OCI-LY3 (cell line): ENCODE measurements around the gene METTL16.

ENCODE experiments used
- H2AFZ ChIP-seq: fragments of 200-600, 300-600 bp; shearing (Covaris generic); 2 replicates; pipeline ENCODE4 v1.6.0; 2014; ENCODE audit warnings: antibody characterized with exemption, low read depth, low read length
- H3K27ac ChIP-seq: fragments of 200-600, 300-600 bp; sonication (generic); 2 replicates; pipeline ENCODE4 v1.5.1; 2014; ENCODE audit warnings: mild to moderate bottlenecking, low read length, moderate library complexity, mixed read lengths
- H3K27me3 ChIP-seq: fragments of 200-600, 300-600 bp; sonication (generic); 2 replicates; pipeline ENCODE4 v1.6.1; 2014; ENCODE audit warnings: low read depth, low read length, mixed read lengths
- H3K36me3 ChIP-seq: fragments of 200-600, 300-600 bp; sonication (generic); replicated peaks from 2 replicates; pipeline ENCODE3; 2014; ENCODE audit warnings: low read depth, low read length, mixed read lengths
- H3K4me1 ChIP-seq: fragments of 300-600, 200-600 bp; sonication (generic); 2 replicates; pipeline ENCODE4 v1.6.1; 2014; ENCODE audit warnings: low read length, mixed read lengths
- H3K4me2 ChIP-seq: fragments of 200-600, 300-600 bp; sonication (generic); 2 replicates; pipeline ENCODE4 v1.6.1; 2014; ENCODE audit warnings: low read length, mixed read lengths
- H3K4me3 ChIP-seq: fragments of 300-600, 200-600 bp; sonication (generic); 2 replicates; pipeline ENCODE4 v1.5.1; 2014; ENCODE audit warnings: antibody characterized with exemption, mild to moderate bottlenecking, low read length, moderate library complexity
- H3K79me2 ChIP-seq: fragments of 300-600, 200-600 bp; shearing (Covaris generic); 2 replicates; pipeline ENCODE4 v1.6.1; 2014; ENCODE audit warnings: mild to moderate bottlenecking, low read length, mixed read lengths
- H3K9ac ChIP-seq: fragments of 300-600, 200-600 bp; shearing (Covaris generic); 2 replicates; pipeline ENCODE4 v1.6.0; 2014; ENCODE audit warnings: mild to moderate bottlenecking, low read length, moderate library complexity
- H3K9me3 ChIP-seq: fragments of 200-600, 300-600 bp; shearing (Covaris generic); 2 replicates; pipeline ENCODE4 v1.6.1; 2014; ENCODE audit warnings: low read length, mixed read lengths; ENCODE audit not compliant: insufficient read depth
- H4K20me1 ChIP-seq: fragments of 200-600, 300-600 bp; sonication (generic); 2 replicates; pipeline ENCODE4 v1.6.1; 2016; ENCODE audit warnings: low read length, mixed read lengths; ENCODE audit not compliant: insufficient read depth
- EZH2phosphoT487 ChIP-seq: fragments of 200-600 bp; shearing (Covaris generic); IDR thresholded peaks from 2 replicates; pipeline ENCODE4 v1.6.1; 2018; ENCODE audit warnings: antibody characterized with exemption, mixed run types, low read depth
- TF ChIP-seq, protein P1 (sequence below): fragments of 200-600, 300-600 bp; sonication (generic); IDR thresholded peaks from 2 replicates; pipeline ENCODE4 v1.5.1; 2014; ENCODE audit warnings: antibody characterized with exemption, low read length, low read depth

METTL16 gene

DNA sequence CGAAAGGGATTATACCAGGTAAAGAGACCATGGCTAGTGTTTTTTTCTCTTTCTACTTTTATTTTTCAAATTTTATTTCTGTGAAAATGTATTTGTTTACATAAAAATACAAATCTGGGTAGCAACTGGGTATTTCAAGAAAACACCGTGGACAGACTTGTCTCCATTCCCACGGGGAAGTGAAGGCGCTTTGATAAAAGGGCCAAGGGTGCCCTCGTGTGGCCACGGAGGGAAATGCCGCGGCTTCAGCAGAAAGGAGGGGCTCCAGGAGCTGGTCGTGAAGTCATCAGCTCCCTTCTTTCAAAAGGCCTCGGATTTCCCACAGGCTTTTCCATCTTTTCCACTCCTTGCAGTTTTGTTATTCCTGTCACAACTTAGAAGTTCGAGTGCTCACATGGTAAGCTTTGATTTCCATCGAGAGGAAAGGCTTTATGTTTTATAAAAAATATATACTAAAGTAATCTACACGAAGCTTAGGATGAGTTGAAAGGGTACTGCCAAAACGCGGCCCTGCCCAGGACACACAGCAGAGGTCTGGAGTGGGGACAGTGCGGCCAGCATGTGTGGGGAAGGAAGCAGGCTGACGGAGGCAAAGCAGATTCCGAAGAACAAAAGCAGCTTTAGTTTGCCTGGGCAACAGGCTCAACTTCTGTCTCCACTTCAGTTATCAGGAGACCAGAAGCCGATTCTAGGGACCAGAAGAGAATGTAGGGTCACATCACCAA lies 95.5 kb downstream of the METTL16 start:
- Histone ChIP-seq H3K9ac (no peak overlapping the region), H3K27ac (no peak overlapping the region), H3K4me3 (no peak overlapping the region), H4K20me1 (no peaks in the 10 kb centered on the region), H3K36me3 (peaks cover 19% of the 10 kb centered on the region), H3K9me3 (no peaks in the 10 kb centered on the region), H3K4me2 (no peak overlapping the region), H3K79me2 (no peaks in the 10 kb centered on the region), H3K4me1 (no peaks in the 10 kb centered on the region), H3K27me3 (no peaks in the 10 kb centered on the region), H2AFZ (no peak overlapping the region)
- TF ChIP-seq, protein P1, sequence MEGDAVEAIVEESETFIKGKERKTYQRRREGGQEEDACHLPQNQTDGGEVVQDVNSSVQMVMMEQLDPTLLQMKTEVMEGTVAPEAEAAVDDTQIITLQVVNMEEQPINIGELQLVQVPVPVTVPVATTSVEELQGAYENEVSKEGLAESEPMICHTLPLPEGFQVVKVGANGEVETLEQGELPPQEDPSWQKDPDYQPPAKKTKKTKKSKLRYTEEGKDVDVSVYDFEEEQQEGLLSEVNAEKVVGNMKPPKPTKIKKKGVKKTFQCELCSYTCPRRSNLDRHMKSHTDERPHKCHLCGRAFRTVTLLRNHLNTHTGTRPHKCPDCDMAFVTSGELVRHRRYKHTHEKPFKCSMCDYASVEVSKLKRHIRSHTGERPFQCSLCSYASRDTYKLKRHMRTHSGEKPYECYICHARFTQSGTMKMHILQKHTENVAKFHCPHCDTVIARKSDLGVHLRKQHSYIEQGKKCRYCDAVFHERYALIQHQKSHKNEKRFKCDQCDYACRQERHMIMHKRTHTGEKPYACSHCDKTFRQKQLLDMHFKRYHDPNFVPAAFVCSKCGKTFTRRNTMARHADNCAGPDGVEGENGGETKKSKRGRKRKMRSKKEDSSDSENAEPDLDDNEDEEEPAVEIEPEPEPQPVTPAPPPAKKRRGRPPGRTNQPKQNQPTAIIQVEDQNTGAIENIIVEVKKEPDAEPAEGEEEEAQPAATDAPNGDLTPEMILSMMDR: peak; percentile 76
- no peak for TF ChIP-seq EZH2phosphoT487

DNA sequence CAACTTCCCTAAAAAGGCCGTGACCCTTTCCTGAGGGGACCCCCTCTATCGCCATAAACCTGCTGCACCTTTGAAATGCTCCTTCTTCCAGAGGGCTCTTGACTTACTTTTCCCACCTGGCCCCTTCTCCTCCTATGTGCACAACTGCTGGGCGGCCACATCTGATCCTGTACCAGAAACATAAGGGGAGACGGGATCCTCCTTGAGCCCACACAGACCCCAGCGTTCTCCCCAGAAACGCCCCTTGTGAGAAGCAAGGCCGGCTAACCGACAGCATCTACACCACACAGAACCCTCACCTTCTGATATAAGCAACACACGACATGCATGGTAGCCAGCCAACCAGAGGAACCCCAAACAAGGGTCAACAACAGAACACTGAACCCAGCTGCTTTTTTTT lies 96.6 kb downstream of the METTL16 start:
- H3K4me1 ChIP-seq: no peaks in the 10 kb centered on the region
- H3K27ac ChIP-seq: no peak overlapping the region
- no peaks in the 10 kb centered on the region for H3K27me3 ChIP-seq
- H3K79me2 ChIP-seq: no peaks in the 10 kb centered on the region
- H3K4me3 ChIP-seq: no peak overlapping the region
- TF ChIP-seq, protein P1: no peak
- TF ChIP-seq EZH2phosphoT487: no peak
- H2AFZ ChIP-seq: no peak overlapping the region
- no peaks in the 10 kb centered on the region for H3K9me3 ChIP-seq
- no peak overlapping the region for H3K4me2 ChIP-seq
- peaks cover 21% of the 10 kb centered on the region for H3K36me3 ChIP-seq
- H4K20me1 ChIP-seq: no peaks in the 10 kb centered on the region
- no peak overlapping the region for H3K9ac ChIP-seq

DNA sequence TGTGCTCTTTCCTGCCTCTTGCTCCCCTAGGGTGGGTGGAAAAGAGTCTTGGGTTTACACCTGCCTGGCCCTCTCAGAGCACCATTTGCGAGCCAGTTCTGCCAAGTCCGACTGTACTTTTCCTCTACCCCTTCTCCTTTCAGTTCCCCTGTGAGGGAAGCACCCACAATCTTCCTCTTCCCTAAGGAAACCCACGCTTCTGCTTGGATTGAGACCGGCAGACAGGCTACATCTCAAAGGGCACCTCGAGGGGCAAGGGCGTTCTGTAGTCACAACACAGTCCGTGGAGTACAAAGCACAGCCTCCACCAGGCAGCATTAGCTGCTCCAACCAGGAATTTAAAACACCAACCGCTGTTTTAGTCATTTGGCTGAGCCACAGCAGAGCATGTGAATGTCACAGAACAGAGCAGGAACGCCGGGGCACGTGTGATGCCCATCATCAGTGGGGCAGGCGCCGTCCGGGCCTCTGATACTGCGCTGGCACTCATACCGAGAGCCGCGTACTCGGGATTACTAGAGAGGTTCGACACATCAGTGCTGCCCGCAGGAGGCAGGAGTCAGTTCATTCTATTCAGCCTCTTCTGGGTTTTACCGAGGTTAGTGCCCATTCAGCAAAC lies 97.1 kb downstream of the METTL16 start:
- H4K20me1 ChIP-seq: no peaks in the 10 kb centered on the region
- H3K9me3 ChIP-seq: no peaks in the 10 kb centered on the region
- H3K79me2 ChIP-seq: no peaks in the 10 kb centered on the region
- H3K36me3 ChIP-seq: peaks cover 16% of the 10 kb centered on the region
- H3K4me2 ChIP-seq: no peak overlapping the region
- H2AFZ ChIP-seq: no peak overlapping the region
- no peak for TF ChIP-seq EZH2phosphoT487
- TF ChIP-seq, protein P1: no peak
- no peak overlapping the region for H3K27ac ChIP-seq
- H3K9ac ChIP-seq: no peak overlapping the region
- H3K27me3 ChIP-seq: no peaks in the 10 kb centered on the region
- H3K4me1 ChIP-seq: no peaks in the 10 kb centered on the region
- H3K4me3 ChIP-seq: no peak overlapping the region

DNA sequence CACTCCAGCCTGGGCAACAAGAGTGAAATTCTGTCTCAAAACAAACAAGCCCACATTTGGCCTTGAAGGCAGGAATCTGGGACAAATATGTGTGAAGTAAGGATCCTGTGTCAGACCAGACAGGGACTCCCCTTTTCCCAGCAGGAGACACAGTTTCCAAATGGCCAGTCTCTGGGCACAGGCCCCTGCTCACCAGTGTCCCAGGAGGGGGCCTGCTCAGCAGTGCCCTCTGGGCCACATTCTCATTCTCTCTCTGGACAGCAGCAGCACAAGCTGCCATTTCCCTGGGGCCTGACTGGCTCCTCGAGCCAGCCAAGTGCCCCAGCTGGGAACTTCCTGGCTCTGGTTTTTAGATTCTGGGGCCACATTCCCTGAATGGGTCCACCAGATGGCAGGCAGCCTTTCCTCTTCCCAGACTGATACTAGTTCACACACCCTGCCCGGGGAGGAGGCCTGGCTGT lies 99.1 kb downstream of the METTL16 start:
- H3K4me2 ChIP-seq: no peak overlapping the region
- no peaks in the 10 kb centered on the region for H3K27me3 ChIP-seq
- H3K27ac ChIP-seq: no peak overlapping the region
- no peaks in the 10 kb centered on the region for H3K79me2 ChIP-seq
- no peak for TF ChIP-seq EZH2phosphoT487
- TF ChIP-seq, protein P1: no peak
- H3K36me3 ChIP-seq: peaks cover 13% of the 10 kb centered on the region
- H3K4me1 ChIP-seq: no peaks in the 10 kb centered on the region
- no peaks in the 10 kb centered on the region for H3K9me3 ChIP-seq
- H4K20me1 ChIP-seq: no peaks in the 10 kb centered on the region
- H2AFZ ChIP-seq: no peak overlapping the region
- no peak overlapping the region for H3K4me3 ChIP-seq
- H3K9ac ChIP-seq: no peak overlapping the region
